ENCODE measurements around the gene RAD51B. TPM values are rescaled to one million over a fixed set of nuclear protein-coding genes. Genes with fewer than 3 reads are reported as not detected.

Gene RAD51B
- total RNA-seq, 5 donors from 2014 or later (not counting 1 experiment from before 2014, with no cell fraction given) = 25.4 to 47.9 (median 30.0) TPM

GRCh38 chr14:68590201-68590522 lies 770.6 kb downstream of the RAD51B start:
- Mint-ChIP-seq H3K27ac (peak overlapping the region in 1 of 2 donors; percentile 45), H3K36me3 (no peaks in the 10 kb centered on the region), H3K4me3 (no peak overlapping the region), H3K27me3 (no peaks in the 10 kb centered on the region), H3K9me3 (no peaks in the 10 kb centered on the region), H3K4me1 (peaks cover 20 to 34% (median 24%) of the 10 kb centered on the region in 3 donors)
- WGBS (ENCODE audit: insufficient coverage) = 96% methylated on average over 3 of the region's 3 CpGs
- no peak for DNase-seq
- ATAC-seq (replicated peaks in 1 of 4) = no peak
- ChIA-PET POLR2A (no interaction called here), CTCF (interaction anchor here in 1 of 2 donors (0.6 kb wide), 1 partner anchor 188 kb away, joined by 4 read pairs; no protein-coding TSS in a partner anchor)
- Histone ChIP-seq H3K36me3 (ENCODE audit: control insufficient read depth in 2 of 2, extremely low read depth in 1 of 2, insufficient read depth in 1 of 2, low read length in 1 of 2) (no peaks in the 10 kb centered on the region), H3K27me3 (replicated peaks in 1 of 2; ENCODE audit: control insufficient read depth in 2 of 2, extremely low read depth in 1 of 2, insufficient read depth in 2 of 2, low read length in 1 of 2) (no peaks in the 10 kb centered on the region), H3K9me3 (no peaks in the 10 kb centered on the region), H3K4me3 (ENCODE audit: control insufficient read depth in 1 of 2, extremely low read depth in 1 of 2, low read length in 1 of 2) (no peak overlapping the region), H3K4me1 (ENCODE audit: control insufficient read depth in 1 of 2, extremely low read depth in 1 of 2, insufficient read depth in 2 of 2, low read length in 2 of 2) (peaks cover 6 to 12% of the 10 kb centered on the region in 2 experiments), H3K27ac (ENCODE audit: low read length) (no peak overlapping the region)

GRCh38 chr14:68591786-68592185 lies 772.2 kb downstream of the RAD51B start:
- no peak overlapping the region for H3K4me3 Mint-ChIP-seq

GRCh38 chr14:68592948-68593556 lies 773.5 kb downstream of the RAD51B start:
- H3K27ac Mint-ChIP-seq = peak overlapping the region in 1 of 2 donors; percentile 64
- DNase-seq (no peak), ATAC-seq (replicated peaks in 1 of 4) (no peak)
- peaks cover 6 to 12% of the 10 kb centered on the region in 2 experiments for H3K4me1 ChIP-seq (ENCODE audit: control insufficient read depth in 1 of 2, extremely low read depth in 1 of 2, insufficient read depth in 2 of 2, low read length in 2 of 2)
- no peaks in the 10 kb centered on the region for H3K9me3 ChIP-seq
- no peaks in the 10 kb centered on the region for H3K27me3 Mint-ChIP-seq
- H3K4me3 Mint-ChIP-seq = no peak overlapping the region
- H3K9me3 Mint-ChIP-seq = no peaks in the 10 kb centered on the region
- POLR2A ChIA-PET = no interaction called here
- 94% methylated on average over 6 of the region's 7 CpGs for WGBS (ENCODE audit: insufficient coverage)
- CTCF ChIA-PET = no interaction called here
- H3K4me1 Mint-ChIP-seq = peaks cover 20 to 34% (median 24%) of the 10 kb centered on the region in 3 donors
- no peak overlapping the region for H3K4me3 ChIP-seq (ENCODE audit: control insufficient read depth in 1 of 2, extremely low read depth in 1 of 2, low read length in 1 of 2)
- H3K27ac ChIP-seq (ENCODE audit: low read length) = no peak overlapping the region
- H3K27me3 ChIP-seq (replicated peaks in 1 of 2; ENCODE audit: control insufficient read depth in 2 of 2, extremely low read depth in 1 of 2, insufficient read depth in 2 of 2, low read length in 1 of 2) = no peaks in the 10 kb centered on the region
- no peaks in the 10 kb centered on the region for H3K36me3 Mint-ChIP-seq
- H3K36me3 ChIP-seq (ENCODE audit: control insufficient read depth in 2 of 2, extremely low read depth in 1 of 2, insufficient read depth in 1 of 2, low read length in 1 of 2) = no peaks in the 10 kb centered on the region

More at GRCh38 chr14:68591786-68592185, 772.2 kb downstream of the RAD51B start:
- Mint-ChIP-seq H3K27ac (no peak overlapping the region), H3K4me1 (peaks cover 20 to 34% (median 24%) of the 10 kb centered on the region in 3 donors), H3K36me3 (no peaks in the 10 kb centered on the region), H3K9me3 (no peaks in the 10 kb centered on the region), H3K27me3 (no peaks in the 10 kb centered on the region)
- WGBS (ENCODE audit: insufficient coverage) = 100% methylated on average over 1 of the region's 4 CpGs
- ChIA-PET CTCF (no interaction called here), POLR2A (no interaction called here)
- no peak for ATAC-seq (replicated peaks in 1 of 4)
- H3K27ac ChIP-seq (ENCODE audit: low read length) = no peak overlapping the region
- H3K36me3 ChIP-seq (ENCODE audit: control insufficient read depth in 2 of 2, extremely low read depth in 1 of 2, insufficient read depth in 1 of 2, low read length in 1 of 2) = no peaks in the 10 kb centered on the region
- H3K27me3 ChIP-seq (replicated peaks in 1 of 2; ENCODE audit: control insufficient read depth in 2 of 2, extremely low read depth in 1 of 2, insufficient read depth in 2 of 2, low read length in 1 of 2) = no peaks in the 10 kb centered on the region
- no peaks in the 10 kb centered on the region for H3K9me3 ChIP-seq
- DNase-seq = no peak
- peaks cover 6 to 12% of the 10 kb centered on the region in 2 experiments for H3K4me1 ChIP-seq (ENCODE audit: control insufficient read depth in 1 of 2, extremely low read depth in 1 of 2, insufficient read depth in 2 of 2, low read length in 2 of 2)
- H3K4me3 ChIP-seq (ENCODE audit: control insufficient read depth in 1 of 2, extremely low read depth in 1 of 2, low read length in 1 of 2) = no peak overlapping the region

- Histone ChIP-seq H3K36me3 (ENCODE audit: control insufficient read depth in 2 of 2, extremely low read depth in 1 of 2, insufficient read depth in 1 of 2, low read length in 1 of 2) (no peaks in the 10 kb centered on the region), H3K4me1 (ENCODE audit: control insufficient read depth in 1 of 2, extremely low read depth in 1 of 2, insufficient read depth in 2 of 2, low read length in 2 of 2) (peaks cover 6 to 12% of the 10 kb centered on the region in 2 experiments), H3K9me3 (no peaks in the 10 kb centered on the region), H3K4me3 (ENCODE audit: control insufficient read depth in 1 of 2, extremely low read depth in 1 of 2, low read length in 1 of 2) (no peak overlapping the region), H3K27me3 (replicated peaks in 1 of 2; ENCODE audit: control insufficient read depth in 2 of 2, extremely low read depth in 1 of 2, insufficient read depth in 2 of 2, low read length in 1 of 2) (no peaks in the 10 kb centered on the region), H3K27ac (ENCODE audit: low read length) (no peak overlapping the region)
- ChIA-PET POLR2A (no interaction called here), CTCF (no interaction called here)
- Mint-ChIP-seq H3K36me3 (no peaks in the 10 kb centered on the region), H3K4me1 (peaks cover 20 to 34% (median 24%) of the 10 kb centered on the region in 3 donors), H3K4me3 (no peak overlapping the region), H3K9me3 (no peaks in the 10 kb centered on the region), H3K27me3 (no peaks in the 10 kb centered on the region), H3K27ac (peak overlapping the region; percentile 82 to 84)
- no peak for DNase-seq
- WGBS (ENCODE audit: insufficient coverage) = 20% methylated on average over 1 of the region's 9 CpGs
- ATAC-seq (replicated peaks in 1 of 4) = peak in 1 of 4 experiments; percentile 9
Measured at GRCh38 chr14:68593806-68594536, 774.4 kb downstream of the RAD51B start.

- H3K27ac ChIP-seq (ENCODE audit: low read length) = no peak overlapping the region
Measured at GRCh38 chr14:68594737-68595380, 775.3 kb downstream of the RAD51B start.

GRCh38 chr14:68596211-68596610 lies 776.6 kb downstream of the RAD51B start:
- no peaks in the 10 kb centered on the region for H3K36me3 Mint-ChIP-seq
- POLR2A ChIA-PET = no interaction called here
- CTCF ChIA-PET = no interaction called here

More at GRCh38 chr14:68594737-68595380, 775.3 kb downstream of the RAD51B start:
- H3K27ac Mint-ChIP-seq = no peak overlapping the region
- Histone ChIP-seq H3K9me3 (no peaks in the 10 kb centered on the region), H3K4me3 (ENCODE audit: control insufficient read depth in 1 of 2, extremely low read depth in 1 of 2, low read length in 1 of 2) (no peak overlapping the region), H3K4me1 (ENCODE audit: control insufficient read depth in 1 of 2, extremely low read depth in 1 of 2, insufficient read depth in 2 of 2, low read length in 2 of 2) (peaks cover 6 to 12% of the 10 kb centered on the region in 2 experiments), H3K36me3 (ENCODE audit: control insufficient read depth in 2 of 2, extremely low read depth in 1 of 2, insufficient read depth in 1 of 2, low read length in 1 of 2) (no peaks in the 10 kb centered on the region), H3K27me3 (replicated peaks in 1 of 2; ENCODE audit: control insufficient read depth in 2 of 2, extremely low read depth in 1 of 2, insufficient read depth in 2 of 2, low read length in 1 of 2) (no peaks in the 10 kb centered on the region)
- ChIA-PET CTCF (no interaction called here), POLR2A (no interaction called here)
- H3K36me3 Mint-ChIP-seq = no peaks in the 10 kb centered on the region
- no peak for ATAC-seq (replicated peaks in 1 of 4)
- 100% methylated on average over 3 of the region's 6 CpGs for WGBS (ENCODE audit: insufficient coverage)
- no peaks in the 10 kb centered on the region for H3K27me3 Mint-ChIP-seq
- DNase-seq = no peak
- peaks cover 17 to 30% (median 19%) of the 10 kb centered on the region in 3 donors for H3K4me1 Mint-ChIP-seq
- H3K9me3 Mint-ChIP-seq = no peaks in the 10 kb centered on the region
- no peak overlapping the region for H3K4me3 Mint-ChIP-seq

More at GRCh38 chr14:68596211-68596610, 776.6 kb downstream of the RAD51B start:
- H3K4me3 ChIP-seq (ENCODE audit: control insufficient read depth in 1 of 2, extremely low read depth in 1 of 2, low read length in 1 of 2) = no peak overlapping the region
- no peaks in the 10 kb centered on the region for H3K27me3 Mint-ChIP-seq
- no peaks in the 10 kb centered on the region for H3K36me3 ChIP-seq (ENCODE audit: control insufficient read depth in 2 of 2, extremely low read depth in 1 of 2, insufficient read depth in 1 of 2, low read length in 1 of 2)
- 71% methylated on average over 1 of the region's 7 CpGs for WGBS (ENCODE audit: insufficient coverage)
- peaks cover 16 to 27% (median 17%) of the 10 kb centered on the region in 3 donors for H3K4me1 Mint-ChIP-seq
- no peaks in the 10 kb centered on the region for H3K9me3 Mint-ChIP-seq
- no peak overlapping the region for H3K4me3 Mint-ChIP-seq
- H3K4me1 ChIP-seq (ENCODE audit: control insufficient read depth in 1 of 2, extremely low read depth in 1 of 2, insufficient read depth in 2 of 2, low read length in 2 of 2) = peaks cover 6 to 12% of the 10 kb centered on the region in 2 experiments
- ATAC-seq (replicated peaks in 1 of 4) = no peak
- no peak for DNase-seq
- no peaks in the 10 kb centered on the region for H3K27me3 ChIP-seq (replicated peaks in 1 of 2; ENCODE audit: control insufficient read depth in 2 of 2, extremely low read depth in 1 of 2, insufficient read depth in 2 of 2, low read length in 1 of 2)
- no peak overlapping the region for H3K27ac ChIP-seq (ENCODE audit: low read length)
- H3K9me3 ChIP-seq = no peaks in the 10 kb centered on the region
- H3K27ac Mint-ChIP-seq = no peak overlapping the region
